ENCODE results near the gene MIF4GD.
A peak's percentile ranks its signal among the peaks of the same experiment; 100 is the strongest.
"Not testable (repeated sequence)": the region's sequence is repeated elsewhere in the genome, so short reads cannot be mapped to it uniquely, and the experiment has no call there.

The MIF4GD gene

DNA sequence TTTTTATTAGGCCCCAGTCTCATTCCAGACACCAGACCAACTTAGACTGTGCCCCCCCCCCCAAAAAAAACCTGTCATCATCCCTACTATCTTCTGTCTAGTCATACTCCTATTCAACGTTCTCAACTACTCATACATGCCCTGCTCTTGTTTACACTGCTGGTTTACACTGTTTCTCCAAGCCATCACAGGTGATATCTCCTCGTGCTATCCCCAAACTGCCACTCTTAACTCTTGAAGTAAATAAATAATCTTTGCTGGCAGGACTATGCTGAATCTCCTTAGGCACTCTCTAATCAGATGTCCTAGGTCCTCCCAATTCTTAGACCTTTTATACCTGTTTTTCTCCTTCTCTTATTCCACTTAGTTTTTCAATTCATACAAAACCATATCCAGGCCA, 13.8 kb downstream of the MIF4GD start:
- not testable (repeated sequence) for DNase-seq

DNA sequence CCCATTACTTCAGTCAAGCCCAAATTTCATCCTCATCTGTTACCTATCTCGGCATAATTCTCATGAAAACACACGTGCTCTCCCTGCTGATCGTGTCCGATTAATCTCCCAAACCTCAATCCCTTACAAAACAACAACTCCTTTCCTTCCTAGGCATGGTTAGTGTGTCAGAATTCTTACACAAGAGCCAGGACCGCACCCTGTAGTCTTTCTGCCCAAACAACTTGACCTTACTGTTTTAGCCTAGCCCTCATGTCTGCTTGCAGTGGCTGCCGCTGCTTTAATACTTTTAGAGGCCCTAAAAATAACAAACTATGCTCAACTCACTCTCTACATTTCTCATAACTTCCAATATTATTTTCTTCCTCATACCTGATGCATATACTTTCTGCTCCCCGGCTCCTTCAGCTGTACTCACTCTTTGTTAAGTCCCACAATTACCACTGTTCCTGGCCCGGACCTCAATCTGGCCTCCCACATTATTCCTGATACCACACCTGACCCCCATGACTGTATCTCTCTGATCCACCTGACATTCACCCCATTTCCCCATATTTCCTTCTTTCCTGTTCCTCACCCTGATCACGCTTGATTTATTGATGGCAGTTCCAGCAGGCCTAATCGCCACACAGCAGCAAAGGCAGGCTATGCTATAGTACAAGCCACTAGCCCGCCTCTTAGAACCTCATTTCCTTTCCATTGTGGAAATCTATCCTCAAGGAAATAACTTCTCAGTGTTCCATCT, 14.9 kb downstream of the MIF4GD start:
- not testable (repeated sequence) for DNase-seq

DNA sequence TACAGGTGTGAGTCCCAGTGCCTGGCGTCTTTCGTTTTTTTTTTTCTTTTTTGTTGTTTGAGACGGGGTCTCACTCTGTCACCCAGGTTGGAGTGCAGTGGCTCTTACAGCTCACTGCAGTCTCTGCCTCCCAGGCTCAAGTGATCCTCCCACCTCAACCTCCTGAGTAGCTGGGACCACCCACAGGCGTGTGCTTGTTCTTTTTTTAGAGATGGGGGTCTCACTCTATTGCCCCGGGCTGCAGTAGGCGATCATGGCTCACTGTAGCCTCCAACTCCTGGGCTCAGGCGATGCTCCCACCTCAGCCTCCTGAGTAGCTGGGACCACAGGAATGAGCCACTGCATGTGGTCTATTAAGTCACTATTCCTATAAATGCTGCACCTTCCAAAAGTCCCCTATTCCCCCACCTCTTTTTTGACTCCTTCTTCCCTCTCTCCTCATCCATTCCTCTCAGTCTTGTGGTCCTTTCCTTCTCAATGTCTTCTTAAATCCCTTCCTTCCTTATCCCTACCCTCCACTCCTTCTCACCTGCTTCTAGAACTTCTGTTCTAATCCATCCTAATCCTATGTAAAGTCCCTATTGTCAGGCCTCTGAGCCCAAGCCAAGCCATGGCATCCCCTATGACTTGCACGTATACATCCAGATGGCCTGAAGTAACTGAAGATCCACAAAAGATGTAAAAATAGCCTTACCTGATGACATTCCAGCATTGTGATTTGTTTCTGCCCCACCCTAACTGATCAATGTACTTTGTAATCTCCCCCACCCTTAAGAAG, 18.8 kb downstream of the MIF4GD start:
- DNase-seq = no peak

DNA sequence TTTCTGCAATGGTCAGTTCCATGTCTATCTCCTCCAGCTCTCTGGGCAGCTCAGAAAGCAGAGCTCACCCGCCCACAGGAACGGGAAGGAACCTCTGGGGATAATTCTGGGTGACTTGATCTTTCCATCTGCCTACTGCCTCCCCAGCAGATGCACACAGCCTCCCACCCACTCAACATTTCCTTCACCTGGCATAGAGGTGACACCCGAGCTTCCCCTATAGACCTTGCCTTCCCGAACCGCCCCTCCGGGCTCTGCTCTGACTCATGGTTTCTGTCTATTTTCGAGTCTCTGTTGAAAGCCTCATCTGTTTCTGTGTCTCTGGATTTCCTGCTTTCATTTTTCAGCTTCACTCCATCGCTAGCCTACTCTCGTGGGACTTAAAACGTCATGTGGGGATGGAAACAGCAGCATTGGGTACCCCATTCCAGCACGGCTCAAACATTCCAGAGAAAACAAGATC, 21.0 kb downstream of the MIF4GD start:
- no peak for DNase-seq

DNA sequence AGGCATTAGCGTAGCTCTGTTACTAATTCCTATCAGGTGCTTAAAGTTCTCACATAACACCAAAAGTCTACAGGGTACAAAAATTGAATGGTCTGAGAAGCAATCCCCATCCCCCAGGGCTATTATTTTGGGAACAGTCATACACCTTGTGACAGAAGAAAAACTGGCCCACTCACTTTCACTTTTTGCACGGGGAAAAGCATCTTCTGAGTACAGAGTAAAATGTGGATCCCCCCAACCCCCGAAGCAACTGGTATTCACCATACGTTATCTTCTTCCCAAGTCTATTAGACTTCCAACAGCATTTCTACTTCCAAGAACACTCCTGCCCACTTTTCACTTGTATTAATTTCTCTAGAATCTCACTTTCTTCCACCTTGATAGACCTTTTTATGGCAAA, 21.5 kb downstream of the MIF4GD start:
- DNase-seq = no peak

DNA sequence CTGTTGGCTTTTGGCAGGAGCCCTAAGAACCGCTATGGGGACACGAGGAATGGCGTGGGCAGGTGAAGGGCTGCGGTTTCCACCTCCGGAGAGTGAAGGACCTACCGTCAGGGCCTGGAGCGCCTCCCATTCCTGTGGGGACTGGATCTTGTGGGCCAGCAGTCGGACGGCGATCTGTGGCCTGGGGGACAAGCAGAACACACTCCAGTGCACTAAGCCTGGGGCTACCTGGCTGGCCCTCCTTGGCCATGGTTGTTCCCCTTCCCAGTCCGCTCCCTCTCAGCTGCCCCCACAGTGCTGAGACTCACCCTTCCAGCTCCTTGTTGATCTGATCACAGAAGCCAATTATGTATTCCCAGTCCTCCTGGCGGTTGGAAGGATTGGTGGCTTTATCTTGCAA, 24.6 kb downstream of the MIF4GD start:
- no peak for DNase-seq

DNA sequence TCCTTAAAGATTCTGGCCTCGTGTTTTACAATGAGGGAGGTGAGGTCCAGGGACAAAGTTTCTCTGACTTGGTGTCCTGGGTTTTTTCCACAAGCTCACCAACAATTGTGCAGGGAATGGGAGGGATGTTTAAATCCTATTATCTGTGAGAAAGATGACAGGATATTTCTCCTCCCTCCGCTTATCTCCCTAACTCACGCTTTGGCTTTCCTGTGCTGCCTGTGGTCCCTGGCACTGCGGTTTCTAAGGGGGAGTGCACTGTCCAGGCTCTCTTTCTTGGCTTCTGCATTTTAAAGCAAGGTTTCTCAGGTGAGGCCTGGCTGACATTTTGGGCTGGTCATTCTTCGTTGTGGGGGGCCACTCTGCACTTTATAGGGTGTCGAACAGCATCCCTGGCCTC, 26.0 kb downstream of the MIF4GD start:
- no peak for DNase-seq

DNA sequence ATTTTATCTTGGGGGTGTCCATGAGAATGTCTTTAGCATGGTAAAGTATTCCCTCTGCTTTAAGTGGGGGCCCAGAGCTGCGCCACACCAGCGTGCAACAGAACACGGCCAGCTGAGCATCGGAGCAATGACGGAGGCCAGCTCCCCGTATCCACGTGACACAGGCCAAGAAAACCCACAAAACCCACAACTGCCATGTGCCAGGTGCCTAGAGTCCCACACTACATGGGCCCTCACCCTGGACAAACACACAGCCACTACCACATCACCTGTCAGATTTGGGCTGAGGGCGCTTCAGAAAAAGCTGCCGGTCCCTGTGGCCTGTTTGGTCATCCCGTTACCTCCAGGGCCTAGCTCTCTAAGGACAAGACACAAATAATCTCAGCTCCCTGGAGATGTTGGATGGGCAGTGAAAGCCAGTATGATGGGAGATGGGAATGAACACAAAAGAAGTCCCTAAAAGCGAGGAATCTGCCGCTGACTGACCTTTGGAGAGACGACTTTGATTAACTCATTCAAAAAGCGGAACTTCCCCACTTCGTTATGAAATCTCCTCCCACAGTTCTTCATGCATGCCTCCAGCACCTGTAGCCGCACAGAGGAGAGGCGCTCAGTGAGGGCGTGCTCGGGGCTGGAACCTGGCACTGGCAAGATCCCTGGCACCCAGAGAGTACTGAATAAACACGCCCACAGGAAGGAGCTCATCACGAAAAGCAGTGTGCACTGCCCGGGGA, 26.7 kb downstream of the MIF4GD start:
- no peak for DNase-seq

DNA sequence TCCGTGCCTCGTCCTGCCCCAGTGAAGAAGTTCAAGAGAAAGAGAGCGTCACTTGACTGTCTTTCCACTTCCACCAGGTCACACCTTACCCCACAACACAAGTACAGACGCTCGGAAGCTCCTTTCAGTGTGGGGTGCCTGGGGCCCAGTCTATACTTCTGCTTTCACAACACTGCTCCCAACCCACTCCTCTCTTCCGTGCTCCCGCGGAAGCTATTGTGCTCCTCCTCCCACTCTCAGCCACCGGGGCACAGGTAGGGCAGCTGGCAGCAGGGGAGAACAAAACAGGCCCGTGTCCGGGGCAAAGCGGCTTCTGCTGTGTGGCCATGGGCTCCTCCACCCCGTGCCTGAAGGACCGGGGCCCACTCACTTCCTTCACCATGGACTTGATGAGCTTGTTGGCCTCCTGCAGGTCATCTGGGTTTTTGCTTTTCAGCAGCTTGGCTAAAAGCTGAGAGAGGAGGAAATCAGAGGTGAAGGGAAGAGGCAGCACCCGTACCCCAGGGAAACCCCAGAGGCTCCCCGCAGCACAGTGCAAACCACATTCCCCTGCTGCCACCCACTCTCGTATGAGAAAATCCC, 28.5 kb downstream of the MIF4GD start:
- DNase-seq = no peak

DNA sequence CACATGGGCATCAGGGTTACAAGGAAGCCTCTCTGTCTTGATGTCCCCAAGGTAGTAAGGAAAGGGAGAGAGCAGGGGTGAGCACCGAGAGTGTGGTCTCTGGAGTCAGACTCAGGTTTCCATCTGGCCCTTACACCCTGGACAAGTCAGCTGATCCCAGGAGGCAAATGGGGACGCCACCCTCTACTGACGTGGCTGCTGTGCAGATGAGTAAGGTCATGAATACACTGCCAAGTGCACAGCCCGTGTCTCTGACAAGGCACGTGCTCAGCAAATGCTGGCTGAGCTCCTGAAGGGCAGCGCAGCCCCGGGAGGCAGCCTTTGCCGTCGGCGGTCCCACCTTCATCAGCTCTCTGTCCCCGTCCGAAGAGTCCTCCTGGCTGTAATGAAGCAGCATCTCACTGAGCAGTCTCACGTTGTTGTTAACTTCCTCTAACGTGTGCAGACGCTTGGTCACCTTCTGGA, 29.0 kb downstream of the MIF4GD start:
- DNase-seq = no peak

DNA sequence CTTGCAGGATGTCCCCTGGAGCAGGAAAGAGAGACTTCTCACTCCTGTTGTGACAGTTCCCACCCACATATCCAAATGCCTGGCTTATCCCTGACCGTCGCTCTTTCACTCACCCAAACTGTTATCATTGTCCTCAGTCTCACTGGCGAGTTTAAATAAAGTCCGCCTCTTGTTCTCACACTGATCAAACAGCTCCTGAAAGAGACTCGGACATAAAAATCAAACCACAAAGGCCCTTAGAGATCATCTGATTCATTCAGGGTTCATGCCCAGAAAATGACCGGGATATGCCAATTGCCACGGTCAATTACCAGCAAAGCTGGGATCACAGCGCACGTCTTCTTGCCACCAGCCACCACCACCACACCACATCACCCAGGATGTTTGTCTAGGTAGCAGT, 29.5 kb downstream of the MIF4GD start:
- DNase-seq = no peak

DNA sequence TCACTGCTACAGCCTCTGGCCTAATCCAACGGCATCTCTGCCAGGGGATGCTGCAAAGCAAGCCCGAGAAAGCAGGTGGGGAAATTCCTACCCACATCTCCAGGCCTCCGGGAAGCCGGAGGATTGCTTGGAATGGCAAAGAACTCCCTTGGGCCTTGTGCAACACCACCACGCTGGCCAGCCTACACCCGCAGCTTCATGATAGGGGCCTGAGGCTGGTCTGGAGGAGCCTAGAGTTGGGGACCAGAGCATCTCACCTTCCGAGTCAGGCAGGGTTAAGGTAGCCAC, 29.9 kb downstream of the MIF4GD start:
- no peak for DNase-seq

DNA sequence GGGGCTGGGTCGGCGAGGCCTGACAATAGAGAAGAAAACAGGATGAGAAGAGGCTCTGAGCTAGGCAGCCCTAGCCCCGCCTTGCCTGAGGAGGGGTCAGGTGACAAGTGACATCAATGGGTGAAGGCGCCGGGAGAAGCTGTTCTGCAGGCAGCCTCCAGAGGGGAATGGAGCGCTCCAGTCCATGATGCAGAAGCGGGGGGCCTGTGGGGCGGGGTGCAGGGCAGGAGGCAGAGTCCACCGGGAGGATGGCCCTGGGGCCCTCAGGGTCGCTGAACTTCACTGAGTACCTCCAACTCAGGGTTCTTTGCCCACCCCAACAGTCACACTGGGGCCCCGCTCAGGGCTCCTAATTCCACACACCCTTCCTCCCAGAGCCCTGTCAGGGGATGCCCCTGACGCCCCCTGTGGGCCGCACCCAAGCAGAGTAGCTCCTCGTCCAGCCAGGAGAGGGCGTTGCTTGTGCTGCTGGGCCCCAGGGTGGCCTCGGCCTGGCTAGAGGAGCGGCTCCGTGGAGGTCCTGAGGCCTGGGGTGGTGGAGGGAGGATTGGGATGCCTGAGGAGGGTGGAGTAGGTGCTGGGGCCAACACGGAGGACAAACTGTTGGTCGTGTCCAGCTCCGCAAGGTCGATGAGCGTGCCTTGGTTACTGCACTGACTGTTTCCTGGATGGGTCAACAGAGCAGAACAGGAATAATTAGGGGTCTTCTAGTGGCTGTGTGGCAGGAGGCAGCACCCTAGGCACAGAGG, 30.5 kb downstream of the MIF4GD start:
- peak; percentile 49 for DNase-seq

DNA sequence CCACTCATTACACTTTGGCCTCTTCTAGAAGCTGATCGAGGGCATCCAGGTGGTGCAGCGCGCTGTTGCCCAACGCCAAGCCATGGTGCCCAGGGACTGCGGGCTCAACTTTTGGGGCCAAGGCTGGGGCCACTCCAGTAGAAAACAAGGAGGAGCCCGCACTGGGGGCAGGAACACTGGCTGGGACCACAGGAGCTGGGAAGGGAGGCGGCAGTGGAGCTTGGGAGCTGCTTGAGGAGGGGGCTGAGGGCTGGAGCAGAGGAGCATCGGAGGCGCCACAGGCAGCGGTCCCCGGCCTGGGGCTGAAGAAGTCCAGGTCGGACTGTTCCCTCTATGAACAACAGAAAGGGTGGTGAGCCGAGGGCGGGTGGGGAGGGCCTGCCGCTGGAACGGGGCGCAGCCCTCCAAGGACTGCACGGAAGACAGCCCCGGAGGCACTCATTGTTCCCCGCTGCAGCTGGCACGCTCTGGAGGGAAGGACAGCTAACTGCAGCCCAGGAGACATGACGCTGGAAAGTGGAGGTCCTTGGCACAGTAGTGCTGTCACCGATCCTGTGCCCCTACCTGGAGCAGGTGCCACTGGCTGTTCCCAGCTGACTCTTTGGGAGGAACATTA, 31.1 kb downstream of the MIF4GD start:
- no peak for DNase-seq

DNA sequence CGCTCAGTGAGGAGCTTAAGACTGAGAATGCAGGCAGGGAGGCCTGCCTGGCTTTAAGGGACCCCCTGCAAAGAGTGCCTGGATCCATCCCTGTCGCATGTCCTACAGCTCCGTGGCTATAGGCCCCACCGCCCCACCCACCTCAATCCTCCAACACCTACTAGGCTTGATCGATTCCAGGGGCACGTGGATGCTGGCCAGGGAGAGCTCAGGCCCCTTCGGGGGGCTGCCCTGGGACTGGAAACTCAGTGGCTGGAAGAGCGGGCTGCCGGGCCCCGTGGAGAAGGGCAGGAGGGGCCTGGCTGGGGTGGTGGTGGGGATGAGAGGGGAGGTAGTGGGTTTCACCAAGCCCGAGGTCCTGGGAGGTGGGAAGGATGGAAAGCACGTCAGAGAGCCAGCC, 31.8 kb downstream of the MIF4GD start:
- no peak for DNase-seq

DNA sequence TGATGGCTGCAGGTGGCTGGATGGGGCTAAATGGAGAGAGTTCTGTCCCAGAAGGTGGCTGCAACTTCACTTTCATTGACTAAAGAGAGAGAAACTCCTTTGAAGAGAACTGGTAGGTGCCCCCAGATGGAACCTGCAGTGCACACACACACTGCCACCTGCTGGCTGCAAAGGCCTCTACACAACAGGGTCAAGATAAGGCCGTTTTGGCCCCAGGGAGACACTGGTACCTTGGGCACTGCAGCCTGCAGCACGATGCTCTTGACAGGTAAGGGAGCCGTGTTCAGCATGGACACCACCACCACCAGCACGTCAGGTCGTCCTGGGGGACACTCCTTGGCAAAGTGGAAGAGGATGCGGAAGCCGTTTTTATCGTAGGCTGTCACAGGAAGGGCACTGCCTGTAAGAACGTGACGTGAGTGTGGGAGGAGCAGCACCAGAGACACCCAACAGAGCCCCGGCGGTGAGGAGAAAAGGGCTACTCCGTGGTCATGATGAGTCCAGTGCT, 32.3 kb downstream of the MIF4GD start:
- DNase-seq = peak; percentile 3

DNA sequence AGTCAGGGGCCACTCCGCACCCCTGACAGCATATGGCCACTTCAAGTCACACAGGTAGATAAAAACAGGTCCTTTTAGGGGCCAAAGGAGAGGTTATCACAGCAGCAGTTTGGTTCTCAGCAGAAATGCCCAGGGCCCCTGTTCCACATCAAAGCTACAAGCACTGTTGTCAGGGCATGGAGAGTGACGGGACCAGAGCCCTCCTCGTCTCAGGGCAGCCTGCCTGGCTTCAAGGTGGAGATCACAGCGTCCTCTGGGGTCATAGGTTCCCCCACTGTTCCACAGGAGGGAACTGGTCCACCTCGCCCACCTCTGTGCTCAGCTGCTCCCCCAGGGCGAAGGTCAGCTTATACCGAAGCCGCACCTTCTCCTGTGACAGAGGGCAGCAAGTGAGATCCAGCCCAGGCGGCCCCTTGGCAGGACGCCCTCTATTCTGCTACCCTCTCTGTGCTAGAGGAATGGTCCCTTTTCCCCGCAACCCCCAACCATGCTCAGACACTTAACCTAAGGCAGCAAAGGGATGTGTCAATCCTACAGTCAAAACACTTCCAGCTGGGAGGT, 32.9 kb downstream of the MIF4GD start:
- DNase-seq = no peak

DNA sequence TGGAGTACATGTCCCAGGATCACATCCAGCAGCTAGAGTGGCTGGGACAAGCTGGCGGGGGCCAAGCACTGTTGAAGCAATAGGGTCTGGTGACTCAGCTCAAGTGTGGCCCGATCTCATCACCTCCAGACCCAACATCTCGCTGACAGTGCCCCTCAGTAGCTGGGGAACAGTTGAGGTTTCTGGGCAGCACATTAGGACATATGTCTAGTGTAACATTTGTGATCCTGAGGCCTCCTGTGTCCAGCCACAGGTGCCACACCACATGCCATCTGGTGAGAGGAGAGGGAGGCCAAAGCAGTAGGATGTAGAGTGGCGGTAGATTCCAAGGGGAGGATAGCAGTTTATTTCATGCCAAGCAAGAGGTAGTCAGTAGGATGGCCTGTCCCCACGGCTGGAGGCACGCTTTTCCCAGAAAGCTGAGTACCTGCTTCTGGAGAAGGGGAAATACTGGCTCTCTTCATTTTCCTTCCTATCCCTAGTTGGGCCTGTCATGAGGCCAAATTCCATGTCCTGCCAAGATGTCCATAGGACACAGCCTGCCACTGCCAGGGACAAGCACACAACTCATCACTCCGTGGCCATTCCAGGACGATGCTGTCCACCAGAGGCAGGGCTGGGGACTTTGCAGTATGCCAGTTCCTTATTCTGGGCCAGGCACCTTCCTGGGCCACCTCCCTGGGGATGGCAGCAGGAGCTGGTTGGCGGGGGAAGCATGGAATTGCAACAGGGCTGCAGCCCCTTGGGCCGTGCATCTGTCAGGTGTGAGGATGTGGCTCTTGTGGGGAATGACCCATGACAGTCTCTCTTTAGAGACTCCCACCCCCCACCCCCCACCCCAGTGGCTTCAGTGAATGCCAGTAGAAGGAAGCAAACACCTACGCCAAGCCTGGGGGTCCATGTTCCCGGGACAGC, 33.7 kb downstream of the MIF4GD start:
- DNase-seq = no peak

DNA sequence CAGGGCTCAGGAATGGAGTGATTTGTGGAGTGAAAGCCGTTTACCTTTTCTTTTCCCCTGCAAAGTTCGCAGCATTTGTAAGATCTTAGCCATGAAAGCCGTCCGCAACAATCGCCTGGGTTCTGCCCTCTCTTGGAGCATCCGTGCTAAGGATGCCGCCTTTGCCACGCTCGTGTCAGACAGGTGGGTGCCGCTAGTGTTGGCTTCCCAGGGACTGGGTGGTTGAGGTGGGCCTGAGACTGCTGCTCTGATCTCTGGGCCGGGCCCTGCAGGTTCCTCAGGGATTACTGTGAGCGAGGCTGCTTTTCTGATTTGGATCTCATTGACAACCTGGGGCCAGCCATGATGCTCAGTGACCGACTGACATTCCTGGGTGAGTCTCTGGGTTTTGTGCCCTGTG, 38.2 kb downstream of the MIF4GD start:
- DNase-seq = no peak

DNA sequence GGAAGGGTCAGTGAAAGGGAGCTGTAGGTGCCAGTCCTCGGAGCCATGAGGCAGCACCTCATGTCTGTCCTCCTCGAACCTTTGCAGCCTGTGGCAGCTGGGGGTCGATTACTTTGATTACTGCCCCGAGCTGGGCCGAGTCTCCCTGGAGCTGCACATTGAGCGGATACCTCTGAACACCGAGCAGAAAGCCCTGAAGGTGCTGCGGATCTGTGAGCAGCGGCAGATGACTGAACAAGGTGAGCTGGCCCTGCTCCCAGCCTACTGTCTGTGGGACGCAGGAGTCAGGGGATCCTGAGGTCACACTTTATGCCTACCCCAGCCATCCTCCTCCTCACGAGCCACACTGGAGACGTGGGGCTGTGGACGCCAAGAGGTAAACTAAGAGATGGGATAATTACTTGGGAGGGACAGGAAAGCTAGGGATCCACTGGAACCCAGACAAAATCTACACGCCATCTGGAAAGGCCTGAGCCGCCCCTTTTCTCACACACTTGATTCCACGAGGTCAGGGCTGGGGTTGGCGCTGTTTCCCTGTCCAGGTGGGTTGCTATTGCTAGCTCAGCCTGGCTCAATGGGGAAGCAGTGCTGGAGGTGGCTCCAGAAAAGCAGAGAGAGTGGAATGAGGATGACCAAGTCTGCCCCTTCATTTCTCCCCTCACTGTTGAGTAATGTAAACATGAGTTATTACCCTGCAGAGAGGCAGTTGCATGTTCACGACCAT, 39.1 kb downstream of the MIF4GD start:
- DNase-seq = no peak
